Mesothelial cell of epicardium (in vitro differentiated cells): ENCODE measurements around the gene CTNNBL1. TPM values are rescaled to one million over a fixed set of nuclear protein-coding genes. Genes with fewer than 3 reads are reported as not detected.

ENCODE experiments used
- DNase-seq, 2 experiments: peaks; one replicate each; pipeline ENCODE4 v3.0.0; 2021; ENCODE audit warnings: low spot score in 2 of 2; ENCODE audit not compliant: unreplicated experiment in 2 of 2
- H3K27ac Mint-ChIP-seq: 2 replicates; pipeline ENCODE4 v1.8.0; 2021; ENCODE audit warnings: mixed read lengths
- H3K27me3 Mint-ChIP-seq: 2 replicates; pipeline ENCODE4 v1.8.0; 2021; ENCODE audit warnings: low read depth, mixed read lengths
- H3K36me3 Mint-ChIP-seq: 2 replicates; pipeline ENCODE4 v1.8.0; 2021; ENCODE audit warnings: mixed read lengths
- H3K4me1 Mint-ChIP-seq: 2 replicates; pipeline ENCODE4 v1.8.0; 2021; ENCODE audit warnings: mixed read lengths
- H3K4me3 Mint-ChIP-seq: 2 replicates; pipeline ENCODE4 v1.8.0; 2021; ENCODE audit warnings: mild to moderate bottlenecking, moderate library complexity, mixed read lengths
- H3K9me3 Mint-ChIP-seq: 2 replicates; pipeline ENCODE4 v1.8.0; 2021; ENCODE audit warnings: mixed read lengths
- CTCF ChIP-seq: fragments of 200-600 bp; sonication (generic); IDR thresholded peaks from one replicate; pipeline ENCODE4 v1.5.0; 2021; ENCODE audit warnings: antibody characterized with exemption; ENCODE audit not compliant: unreplicated experiment
- total RNA-seq: library from RNA; stranded (reverse); gene quantifications from 3 replicates; pipeline ENCODE4 v1.2.1, GENCODE V29; 2021

Gene CTNNBL1
- total RNA-seq, 1 donor from 2014 or later, result 59.0 TPM

GRCh38 chr20:37723668-37724067 is 29.8 kb downstream of the CTNNBL1 start:
- no peaks in the 10 kb centered on the region for H3K27me3 Mint-ChIP-seq
- H3K4me3 Mint-ChIP-seq, result no peak overlapping the region
- H3K9me3 Mint-ChIP-seq, result peaks cover 23% of the 10 kb centered on the region
- H3K36me3 Mint-ChIP-seq, result peaks cover 15% of the 10 kb centered on the region
- H3K27ac Mint-ChIP-seq, result peak overlapping the region; percentile 52
- TF ChIP-seq CTCF, result no peak
- no peak for DNase-seq
- peaks cover 41% of the 10 kb centered on the region for H3K4me1 Mint-ChIP-seq

GRCh38 chr20:37725165-37725564 is 31.3 kb downstream of the CTNNBL1 start:
- DNase-seq, result no peak
- Mint-ChIP-seq H3K36me3 (peaks cover 11% of the 10 kb centered on the region), H3K9me3 (peaks cover 15% of the 10 kb centered on the region), H3K4me3 (no peak overlapping the region), H3K27ac (no peak overlapping the region), H3K4me1 (peaks cover 52% of the 10 kb centered on the region), H3K27me3 (no peaks in the 10 kb centered on the region)
- TF ChIP-seq CTCF, result no peak

- peaks cover 9% of the 10 kb centered on the region for H3K36me3 Mint-ChIP-seq
- peaks cover 52% of the 10 kb centered on the region for H3K4me1 Mint-ChIP-seq
- TF ChIP-seq CTCF, result no peak
- no peak for DNase-seq
- H3K27me3 Mint-ChIP-seq, result no peaks in the 10 kb centered on the region
- peak overlapping the region; percentile 47 for H3K27ac Mint-ChIP-seq
- peaks cover 12% of the 10 kb centered on the region for H3K9me3 Mint-ChIP-seq
- H3K4me3 Mint-ChIP-seq, result no peak overlapping the region
These were observed 32.0 kb downstream of the CTNNBL1 start for GRCh38 chr20:37725855-37726254.

GRCh38 chr20:37726321-37726720 is 32.5 kb downstream of the CTNNBL1 start:
- Mint-ChIP-seq H3K9me3 (peaks cover 8% of the 10 kb centered on the region), H3K4me1 (peaks cover 52% of the 10 kb centered on the region), H3K27me3 (no peaks in the 10 kb centered on the region), H3K36me3 (peaks cover 6% of the 10 kb centered on the region), H3K4me3 (no peak overlapping the region), H3K27ac (peak overlapping the region; percentile 47)
- no peak for DNase-seq
- no peak for TF ChIP-seq CTCF

GRCh38 chr20:37726971-37727956 is 33.4 kb downstream of the CTNNBL1 start:
- no peak overlapping the region for H3K4me3 Mint-ChIP-seq
- H3K27ac Mint-ChIP-seq, result peak overlapping the region; percentile 88
- no peaks in the 10 kb centered on the region for H3K9me3 Mint-ChIP-seq
- no peak for TF ChIP-seq CTCF
- DNase-seq, result no peak
- peaks cover 6% of the 10 kb centered on the region for H3K36me3 Mint-ChIP-seq
- no peaks in the 10 kb centered on the region for H3K27me3 Mint-ChIP-seq
- H3K4me1 Mint-ChIP-seq, result peaks cover 52% of the 10 kb centered on the region
